Stimulated activated CD8-positive, alpha-beta memory T cell treated with anti-CD3 and anti-CD28 coated beads, Interleukin-15, amount 100 ng/mL, for 4 hours (primary cell): ENCODE results near the gene GAS2L1.

Experiments used
- DNase-seq, 2 donors: peaks; one replicate each; pipeline ENCODE4 v3.0.0-alpha.2; 2020; ENCODE audit warnings: low read depth in 2 of 2

The GAS2L1 gene

DNA sequence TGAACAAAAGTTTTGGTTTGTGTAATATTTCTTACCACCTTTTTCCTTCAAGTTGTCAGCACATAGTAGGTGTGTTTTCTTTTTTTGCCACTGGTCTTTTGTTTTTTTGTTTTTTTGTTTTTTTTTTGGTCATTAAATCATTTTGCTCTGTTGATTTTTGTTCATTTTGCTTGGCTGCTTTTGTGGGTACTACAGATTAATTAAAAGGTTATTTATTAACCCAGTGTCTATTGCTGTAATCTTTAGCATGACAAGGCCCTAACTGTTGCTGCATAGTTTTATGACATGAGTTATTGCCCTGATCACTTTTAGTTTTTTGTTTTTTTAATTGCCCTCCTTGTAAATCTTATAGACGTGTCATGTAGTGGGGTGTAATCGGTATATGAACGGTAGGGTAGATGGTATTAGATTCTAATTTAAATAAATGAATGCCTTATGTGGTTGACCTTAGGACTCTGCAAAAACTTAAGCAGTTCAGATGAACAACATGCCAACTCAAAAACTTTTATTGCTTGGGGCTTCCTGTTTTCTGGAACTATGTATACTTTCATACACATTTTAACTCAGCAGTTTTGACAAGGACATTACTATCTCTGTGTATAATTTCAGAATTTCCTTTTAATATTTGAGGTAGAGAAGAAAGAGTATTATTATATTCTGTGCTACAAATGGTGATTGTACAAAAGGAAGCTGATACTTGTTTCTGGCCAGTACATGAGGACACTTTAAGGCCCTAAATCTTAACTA is 30.5 kb upstream of the GAS2L1 start:
- no peak for DNase-seq

DNA sequence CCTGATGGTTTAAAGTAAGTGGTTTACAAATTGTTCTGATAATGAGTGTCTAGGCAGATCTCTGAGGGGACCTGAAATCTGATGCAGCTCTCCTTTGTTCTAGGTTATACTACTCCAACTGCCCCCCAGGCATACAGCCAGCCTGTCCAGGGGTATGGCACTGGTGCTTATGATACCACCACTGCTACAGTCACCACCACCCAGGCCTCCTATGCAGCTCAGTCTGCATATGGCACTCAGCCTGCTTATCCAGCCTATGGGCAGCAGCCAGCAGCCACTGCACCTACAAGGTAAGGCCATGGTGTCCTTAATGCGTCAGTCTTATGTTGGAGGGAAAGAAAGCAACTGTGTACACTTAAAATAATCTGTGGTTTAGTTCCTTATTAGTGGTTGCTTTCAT is 28.5 kb upstream of the GAS2L1 start:
- no peak for DNase-seq

DNA sequence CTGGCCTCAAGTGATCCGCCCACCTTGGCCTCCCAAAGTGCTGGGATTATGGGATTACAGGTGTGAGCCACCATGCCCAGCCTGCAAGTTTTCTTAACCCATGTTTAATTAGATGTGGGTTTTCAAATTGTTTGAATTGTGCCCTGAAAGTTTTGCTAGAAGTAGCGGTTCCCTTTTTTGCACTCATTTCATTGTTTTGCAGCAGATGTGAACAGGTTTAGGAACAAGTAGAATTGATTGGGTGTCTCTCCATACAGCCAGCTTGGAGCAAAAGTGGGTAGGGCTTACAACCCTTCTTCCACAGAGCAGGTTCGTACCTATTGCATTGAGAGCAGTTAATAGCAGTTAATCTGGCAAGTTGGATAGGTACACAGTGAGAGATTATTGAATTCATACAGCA is 22.3 kb upstream of the GAS2L1 start:
- DNase-seq = no peak

DNA sequence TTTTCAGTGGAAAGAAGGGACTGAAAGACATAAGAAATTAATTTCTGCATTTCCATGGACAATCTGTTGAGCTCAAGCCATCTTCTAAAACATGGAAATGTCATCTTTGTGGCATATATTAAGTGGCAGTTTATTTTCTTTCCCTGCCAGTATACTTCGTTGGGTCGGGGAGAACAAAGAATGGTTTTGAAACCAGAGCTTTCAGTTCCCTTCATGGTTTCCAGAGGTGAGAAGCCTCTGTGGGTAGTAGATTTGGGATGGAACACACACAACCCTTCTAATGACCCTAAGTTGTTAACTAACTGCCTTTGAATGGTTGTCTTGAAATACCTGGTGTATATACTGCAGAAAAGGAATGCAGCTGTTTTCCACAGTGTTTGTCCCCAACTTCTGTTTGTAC is 17.6 kb upstream of the GAS2L1 start:
- DNase-seq = no peak

DNA sequence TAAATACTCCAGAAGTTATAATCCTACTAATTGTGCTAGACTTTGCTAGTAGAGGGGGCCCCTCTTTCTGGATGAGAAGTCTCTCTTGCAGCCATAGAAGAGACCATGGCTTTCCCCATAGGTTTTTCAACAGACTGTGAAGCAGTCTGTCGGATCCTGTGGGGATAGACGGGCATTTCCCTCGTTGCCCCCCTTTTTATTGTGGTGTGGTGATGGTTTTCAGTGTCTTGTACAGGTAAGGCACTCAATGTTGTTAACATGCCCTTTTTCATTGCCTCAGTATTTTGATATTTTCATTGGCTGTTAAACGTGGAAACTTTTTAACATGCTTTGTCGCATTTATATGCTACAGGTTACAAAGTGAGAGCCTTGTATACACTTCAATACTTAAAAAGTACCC is 16.4 kb upstream of the GAS2L1 start:
- DNase-seq = no peak

GRCh38 chr22:29291215-29291614 is 15.2 kb upstream of the GAS2L1 start:
- DNase-seq = no peak

GRCh38 chr22:29292379-29292778 is 14.1 kb upstream of the GAS2L1 start:
- no peak for DNase-seq

DNA sequence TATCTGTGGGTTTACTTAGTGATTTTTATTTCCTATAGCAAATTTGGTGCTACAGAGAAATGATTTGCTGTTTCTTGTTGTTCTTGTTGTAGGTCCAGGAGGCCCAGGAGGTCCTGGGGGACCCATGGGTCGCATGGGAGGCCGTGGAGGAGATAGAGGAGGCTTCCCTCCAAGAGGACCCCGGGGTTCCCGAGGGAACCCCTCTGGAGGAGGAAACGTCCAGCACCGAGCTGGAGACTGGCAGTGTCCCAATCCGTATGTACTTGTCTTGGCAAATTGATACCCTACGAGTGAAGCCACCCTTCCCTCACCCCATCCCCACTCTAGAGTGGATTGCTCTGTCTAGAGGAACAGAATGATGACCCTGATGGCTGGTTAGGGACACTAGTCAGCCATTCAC is 7.8 kb upstream of the GAS2L1 start:
- DNase-seq = no peak

DNA sequence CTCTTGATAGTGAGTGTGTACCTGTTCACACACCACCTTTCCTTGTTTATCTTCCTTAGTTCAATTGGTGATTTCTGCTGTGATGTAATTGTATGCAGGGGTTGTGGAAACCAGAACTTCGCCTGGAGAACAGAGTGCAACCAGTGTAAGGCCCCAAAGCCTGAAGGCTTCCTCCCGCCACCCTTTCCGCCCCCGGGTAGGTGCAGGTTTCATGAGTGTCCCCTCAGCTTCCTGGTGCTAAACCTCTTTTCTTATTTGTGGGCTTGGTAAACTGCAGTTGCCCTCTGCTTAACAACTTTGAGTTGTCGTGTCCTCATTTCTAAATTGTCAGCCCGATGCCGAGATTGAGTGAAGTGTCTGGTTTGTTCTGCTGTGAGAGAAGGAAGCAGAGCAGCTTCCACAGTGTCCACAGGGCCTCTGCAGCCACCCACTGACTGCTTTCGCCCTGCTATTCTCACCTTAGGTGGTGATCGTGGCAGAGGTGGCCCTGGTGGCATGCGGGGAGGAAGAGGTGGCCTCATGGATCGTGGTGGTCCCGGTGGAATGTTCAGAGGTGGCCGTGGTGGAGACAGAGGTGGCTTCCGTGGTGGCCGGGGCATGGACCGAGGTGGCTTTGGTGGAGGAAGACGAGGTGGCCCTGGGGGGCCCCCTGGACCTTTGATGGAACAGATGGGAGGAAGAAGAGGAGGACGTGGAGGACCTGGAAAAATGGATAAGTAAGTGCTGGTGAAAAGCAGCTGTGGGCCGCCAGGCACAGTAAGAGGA is 7.1 kb upstream of the GAS2L1 start:
- DNase-seq = no peak

GRCh38 chr22:29300467-29300806 is 6.0 kb upstream of the GAS2L1 start:
- no peak for DNase-seq

GRCh38 chr22:29300807-29301601 is 5.4 kb upstream of the GAS2L1 start:
- DNase-seq = no peak

GRCh38 chr22:29301716-29302401 is 4.6 kb upstream of the GAS2L1 start:
- DNase-seq = no peak

GRCh38 chr22:29302402-29302680 is 4.1 kb upstream of the GAS2L1 start:
- DNase-seq = no peak

DNA sequence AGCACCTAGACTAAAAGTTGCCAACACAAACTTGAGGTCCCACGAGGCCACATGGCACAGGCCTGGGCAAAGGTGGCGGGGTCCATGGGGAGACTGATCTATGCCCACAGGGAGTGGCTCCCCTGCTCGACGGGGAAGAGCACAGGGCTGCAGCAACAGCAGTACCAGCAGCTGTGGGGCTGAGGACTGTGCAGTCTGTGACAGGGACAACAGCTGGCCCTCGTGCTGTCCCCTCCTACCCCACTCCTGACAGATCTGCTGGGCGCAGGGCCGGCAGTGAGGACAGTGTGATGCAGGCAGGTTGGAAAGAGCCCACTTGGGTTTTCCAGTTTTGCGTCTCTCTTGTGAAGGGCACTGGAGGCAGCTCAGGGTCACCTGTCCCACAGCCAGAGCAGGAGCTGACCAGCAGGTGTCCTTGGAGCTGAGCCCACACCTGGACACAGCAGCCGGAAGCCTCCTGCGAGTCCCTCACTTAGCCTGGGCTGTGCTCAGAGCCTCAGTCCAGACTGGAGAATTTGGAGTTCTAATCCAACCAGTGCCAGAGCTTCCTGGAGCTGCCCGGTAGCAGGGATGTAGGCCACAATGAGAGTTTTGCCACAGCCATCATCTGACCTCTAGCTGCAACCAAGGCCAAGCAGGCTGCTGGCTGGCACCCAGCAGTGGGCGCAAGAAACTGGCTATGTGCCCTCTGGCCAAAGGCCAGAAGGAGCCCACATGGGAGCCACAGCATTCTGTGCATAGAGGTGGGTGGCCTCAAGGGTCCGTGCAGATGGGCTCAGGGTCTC is 3.6 kb upstream of the GAS2L1 start:
- no peak for DNase-seq

GRCh38 chr22:29305836-29306174 is 645 bp upstream of the GAS2L1 start:
- no peak for DNase-seq

GRCh38 chr22:29306835-29307595 is 565 bp downstream of the GAS2L1 start:
- no peak for DNase-seq

DNA sequence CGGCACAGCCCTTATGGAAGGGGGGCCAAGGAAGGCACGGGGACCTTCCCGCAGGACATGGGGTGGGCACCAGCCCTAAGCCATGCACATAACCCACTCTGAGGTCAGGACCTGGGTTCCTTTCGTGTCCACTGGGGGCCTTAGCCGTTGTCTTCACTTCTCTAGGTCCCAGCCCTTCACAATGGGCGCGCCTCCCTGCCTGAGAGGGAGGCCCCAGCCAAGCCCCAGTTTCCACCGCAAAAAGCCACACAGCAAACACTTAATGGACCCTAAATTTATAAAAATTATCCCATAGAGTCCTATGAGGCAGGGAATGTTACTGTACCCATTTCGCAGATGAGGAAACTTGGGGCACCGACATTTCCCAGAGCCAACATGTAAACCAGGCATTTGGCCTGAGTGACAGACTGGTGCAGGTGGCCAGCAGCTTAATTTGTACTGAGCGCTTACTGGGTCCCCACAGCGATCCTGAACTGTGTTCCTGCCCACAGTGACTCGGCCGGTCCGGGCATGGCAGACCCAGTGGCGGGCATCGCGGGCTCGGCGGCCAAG is 1.2 kb downstream of the GAS2L1 start:
- no peak for DNase-seq

- DNase-seq = no peak
Measured at GRCh38 chr22:29308148-29308790, 1.8 kb downstream of the GAS2L1 start.

DNA sequence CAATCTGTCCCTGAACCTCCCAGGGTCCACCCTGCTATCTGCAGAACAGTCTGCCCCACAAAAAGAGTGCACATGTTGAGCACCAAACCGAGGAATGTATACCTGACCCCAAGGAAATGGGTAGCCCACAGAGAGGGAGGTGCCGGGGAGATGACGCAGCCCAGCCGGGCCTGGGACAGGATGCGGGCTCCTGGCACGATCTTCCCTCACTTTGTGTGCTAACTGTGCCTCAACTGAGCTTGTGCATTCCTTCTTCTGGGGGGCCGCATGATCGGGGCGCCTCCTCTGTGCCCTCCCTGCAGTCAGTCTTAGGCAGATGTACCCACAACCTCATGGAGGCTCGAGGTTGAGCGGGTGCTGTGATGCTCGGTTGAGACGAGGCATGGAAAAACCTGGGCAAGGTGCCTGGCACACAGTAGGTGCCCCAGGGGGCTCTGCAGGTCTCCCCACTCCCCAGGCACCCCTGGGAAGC is 2.4 kb downstream of the GAS2L1 start:
- no peak for DNase-seq
